Measurements from ENCODE around the gene TMOD1.

- TF ChIP-seq POLR2AphosphoS5 (IDR thresholded peaks at IDR 0.05; ENCODE audit: low read depth, low read length) (no peak), JUND (IDR thresholded peaks at IDR 0.05; ENCODE audit: low read length) (no peak), EZH2 (IDR thresholded peaks at IDR 0.05; ENCODE audit: low read depth, low read length, severe bottlenecking) (no peak), CTCF (IDR thresholded peaks at IDR 0.05; ENCODE audit: control extremely low read depth in 1 of 3, insufficient read depth in 1 of 3, low read depth in 1 of 3, low read length in 3 of 3) (no peak), EP300 (IDR thresholded peaks at IDR 0.05; ENCODE audit: borderline replicate concordance in 1 of 2, low read depth in 2 of 2, low read length in 2 of 2) (no peak)
These were observed 24.0 kb downstream of the TMOD1 start for GRCh38 chr9:97525451-97525850.

Measured in H1 (cell line).